ENCODE results near the gene RAF1. TPM values are rescaled to one million over a fixed set of nuclear protein-coding genes. Genes with fewer than 3 reads are reported as not detected.

Gene RAF1
- total and polyA plus RNA-seq, 10 donors = 31.6 to 153 (median 110) TPM

GRCh38 chr3:12686096-12686495 lies 22.2 kb upstream of the RAF1 start:
- intact Hi-C loops (cut with DNase I; ENCODE audit: low total_unique reads) = no loop called here
- DNase-seq = no peak
- Histone ChIP-seq H3K36me3 (no peaks in the 10 kb centered on the region), H3K27ac (no peak overlapping the region), H3K4me3 (no peak overlapping the region), H3K27me3 (replicated peaks in 1 of 7) (peaks cover 0 to 9% (median 0%) of the 10 kb centered on the region in 7 donors), H3K9me3 (no peaks in the 10 kb centered on the region), H3K4me1 (peaks cover 0 to 20% (median 0%) of the 10 kb centered on the region in 6 donors)
- 84 to 97% (median 95%) methylated on average over 3 of the region's 3 CpGs for WGBS, 5 donors
- TF ChIP-seq CTCF (IDR thresholded peaks at IDR 0.05 in 8 of 11, conservative IDR thresholded peaks at IDR 0.05 in 3 of 11) (no peak), POLR2A (IDR thresholded peaks at IDR 0.05) (no peak), POLR2AphosphoS5 (IDR thresholded peaks at IDR 0.05) (no peak)

- DNase-seq = no peak
- TF ChIP-seq POLR2AphosphoS5 (IDR thresholded peaks at IDR 0.05) = peak in 1 of 3 donors; percentile 61
- no peak for TF ChIP-seq CTCF (IDR thresholded peaks at IDR 0.05 in 8 of 11, conservative IDR thresholded peaks at IDR 0.05 in 3 of 11)
- no peak for TF ChIP-seq POLR2A (IDR thresholded peaks at IDR 0.05)
- WGBS, 5 donors = 48 to 73% (median 53%) methylated on average over 1 of the region's 1 CpG
Observed at GRCh38 chr3:12681943-12682390, 18.1 kb upstream of the RAF1 start.

GRCh38 chr3:12681089-12681942 lies 17.4 kb upstream of the RAF1 start:
- Histone ChIP-seq H3K27me3 (replicated peaks in 1 of 7) (no peaks in the 10 kb centered on the region), H3K36me3 (no peaks in the 10 kb centered on the region), H3K9me3 (no peaks in the 10 kb centered on the region), H3K4me1 (peaks cover 0 to 31% (median 3%) of the 10 kb centered on the region in 6 donors), H3K4me3 (peak overlapping the region in 1 of 8 donors; percentile 56), H3K27ac (peak overlapping the region; percentile 3 to 90 (median 82))
- 90 to 97% (median 93%) methylated on average over 4 of the region's 4 CpGs for WGBS, 5 donors
- intact Hi-C loops (cut with DNase I; ENCODE audit: low total_unique reads) = no loop called here
- no peak for TF ChIP-seq POLR2AphosphoS5 (IDR thresholded peaks at IDR 0.05)
- no peak for TF ChIP-seq POLR2A (IDR thresholded peaks at IDR 0.05)
- TF ChIP-seq CTCF (IDR thresholded peaks at IDR 0.05 in 8 of 11, conservative IDR thresholded peaks at IDR 0.05 in 3 of 11) = no peak
- DNase-seq = no peak

More at GRCh38 chr3:12681943-12682390, 18.1 kb upstream of the RAF1 start:
- peak overlapping the region; percentile 3 to 90 (median 82) for H3K27ac ChIP-seq
- H3K4me3 ChIP-seq = peak overlapping the region in 1 of 8 donors; percentile 56
- H3K9me3 ChIP-seq = no peaks in the 10 kb centered on the region
- peaks cover 0 to 3% (median 0%) of the 10 kb centered on the region in 7 donors for H3K27me3 ChIP-seq (replicated peaks in 1 of 7)
- H3K4me1 ChIP-seq = peaks cover 0 to 27% (median 3%) of the 10 kb centered on the region in 6 donors
- intact Hi-C loops (cut with DNase I; ENCODE audit: low total_unique reads) = no loop called here
- H3K36me3 ChIP-seq = no peaks in the 10 kb centered on the region

- Histone ChIP-seq H3K27me3 (replicated peaks in 1 of 7) (no peaks in the 10 kb centered on the region), H3K36me3 (no peaks in the 10 kb centered on the region), H3K27ac (peak overlapping the region in 1 of 8 donors; percentile 13), H3K9me3 (no peaks in the 10 kb centered on the region), H3K4me3 (no peak overlapping the region), H3K4me1 (peaks cover 0 to 40% (median 3%) of the 10 kb centered on the region in 6 donors)
- 80 to 96% (median 90%) methylated on average over 6 of the region's 6 CpGs for WGBS, 5 donors
- TF ChIP-seq POLR2AphosphoS5 (IDR thresholded peaks at IDR 0.05) (no peak), CTCF (IDR thresholded peaks at IDR 0.05 in 8 of 11, conservative IDR thresholded peaks at IDR 0.05 in 3 of 11) (no peak), POLR2A (IDR thresholded peaks at IDR 0.05) (no peak)
- intact Hi-C loops (cut with DNase I; ENCODE audit: low total_unique reads) = no loop called here
- no peak for DNase-seq
Observed at GRCh38 chr3:12679468-12679867, 15.6 kb upstream of the RAF1 start.

Data from spleen (tissue), 11 donors.